Myocyte (in vitro differentiated cells): ENCODE measurements around the gene ACP3. TPM values are rescaled to one million over a fixed set of nuclear protein-coding genes. Genes with fewer than 3 reads are reported as not detected.
"Not testable (repeated sequence)": the region's sequence is repeated elsewhere in the genome, so short reads cannot be mapped to it uniquely, and the experiment has no call there.

ENCODE experiments used
- DNase-seq: peaks from one replicate; pipeline ENCODE4 v3.0.0-alpha.2; 2012; ENCODE audit warnings: low read depth
- total RNA-seq: library from RNA; depleted of rRNA; stranded (reverse); fragments of >200 nt; gene quantifications from 2 replicates; pipeline ENCODE4 v1.2.3, GENCODE V29; 2014

Gene ACP3
- total RNA-seq, 1 donor from 2014 or later, result 0.32 TPM

GRCh38 chr3:132356568-132356967, 39.4 kb downstream of the ACP3 start:
- no peak for DNase-seq

GRCh38 chr3:132360717-132361116, 43.5 kb downstream of the ACP3 start:
- no peak for DNase-seq

GRCh38 chr3:132362329-132362728, 45.1 kb downstream of the ACP3 start:
- DNase-seq, result no peak

- DNase-seq, result no peak
Observed at GRCh38 chr3:132368515-132368914, 51.3 kb downstream of the ACP3 start.

GRCh38 chr3:132368962-132369361, 51.8 kb downstream of the ACP3 start:
- no peak for DNase-seq

GRCh38 chr3:132376945-132377354, 59.7 kb downstream of the ACP3 start:
- not testable (repeated sequence) for DNase-seq

GRCh38 chr3:132378048-132378762, 61.0 kb downstream of the ACP3 start:
- DNase-seq, result no peak

- peak; percentile 36 for DNase-seq
Observed at GRCh38 chr3:132378846-132379245, 61.6 kb downstream of the ACP3 start.

- peak; percentile 82 for DNase-seq
Observed at GRCh38 chr3:132380920-132381319, 63.7 kb downstream of the ACP3 start.

GRCh38 chr3:132381348-132381944, 64.2 kb downstream of the ACP3 start:
- DNase-seq, result peak; percentile 81

GRCh38 chr3:132382267-132382666, 65.1 kb downstream of the ACP3 start:
- DNase-seq, result no peak

- DNase-seq, result no peak
Observed at GRCh38 chr3:132382688-132383194, 65.5 kb downstream of the ACP3 start.

GRCh38 chr3:132386259-132386658, 69.1 kb downstream of the ACP3 start:
- no peak for DNase-seq

- DNase-seq, result not testable (repeated sequence)
Observed at GRCh38 chr3:132392675-132393074, 75.5 kb downstream of the ACP3 start.

GRCh38 chr3:132394320-132394719, 77.1 kb downstream of the ACP3 start:
- peak; percentile 81 for DNase-seq

GRCh38 chr3:132395126-132395525, 77.9 kb downstream of the ACP3 start:
- DNase-seq, result no peak

- no peak for DNase-seq
Observed at GRCh38 chr3:132396255-132396654, 79.0 kb downstream of the ACP3 start.

GRCh38 chr3:132396776-132397175, 79.6 kb downstream of the ACP3 start:
- DNase-seq, result not testable (repeated sequence)

- peak; percentile 67 for DNase-seq
Observed at GRCh38 chr3:132399054-132399929, 82.1 kb downstream of the ACP3 start.

- DNase-seq, result no peak
Observed at GRCh38 chr3:132401255-132401654, 84.0 kb downstream of the ACP3 start.

GRCh38 chr3:132404276-132404675, 87.1 kb downstream of the ACP3 start:
- DNase-seq, result no peak

GRCh38 chr3:132405188-132405587, 88.0 kb downstream of the ACP3 start:
- no peak for DNase-seq
